ENCODE data around the gene FSIP1. TPM values are rescaled to one million over a fixed set of nuclear protein-coding genes. Genes with fewer than 3 reads are reported as not detected.

Gene FSIP1
- total RNA-seq, 1 donor from 2014 or later, result 0.41 TPM

- Mint-ChIP-seq H3K4me3 (ENCODE audit: unreplicated experiment) (no peak overlapping the region), H3K27me3 (ENCODE audit: unreplicated experiment) (no peaks in the 10 kb centered on the region), H3K27ac (ENCODE audit: unreplicated experiment) (no peak overlapping the region), H3K36me3 (ENCODE audit: low read depth, unreplicated experiment) (no peaks in the 10 kb centered on the region), H3K9me3 (ENCODE audit: unreplicated experiment) (no peaks in the 10 kb centered on the region), H3K4me1 (ENCODE audit: unreplicated experiment) (no peaks in the 10 kb centered on the region)
- TF ChIP-seq CTCF (IDR thresholded peaks at IDR 0.05; ENCODE audit: unreplicated experiment), result no peak
- no peak for DNase-seq (ENCODE audit: low spot score)
Observed at GRCh38 chr15:39808909-39809308, 26.3 kb upstream of the FSIP1 start.

- Mint-ChIP-seq H3K27me3 (ENCODE audit: unreplicated experiment) (no peaks in the 10 kb centered on the region), H3K4me1 (ENCODE audit: unreplicated experiment) (no peaks in the 10 kb centered on the region), H3K9me3 (ENCODE audit: unreplicated experiment) (no peaks in the 10 kb centered on the region), H3K27ac (ENCODE audit: unreplicated experiment) (no peak overlapping the region), H3K4me3 (ENCODE audit: unreplicated experiment) (no peak overlapping the region), H3K36me3 (ENCODE audit: low read depth, unreplicated experiment) (no peaks in the 10 kb centered on the region)
- TF ChIP-seq CTCF (IDR thresholded peaks at IDR 0.05; ENCODE audit: unreplicated experiment), result no peak
- DNase-seq (ENCODE audit: low spot score), result no peak
Observed at GRCh38 chr15:39807791-39808190, 25.1 kb upstream of the FSIP1 start.

GRCh38 chr15:39804026-39804425 is 21.4 kb upstream of the FSIP1 start:
- no peak overlapping the region for H3K4me3 Mint-ChIP-seq (ENCODE audit: unreplicated experiment)
- H3K27ac Mint-ChIP-seq (ENCODE audit: unreplicated experiment), result no peak overlapping the region
- H3K27me3 Mint-ChIP-seq (ENCODE audit: unreplicated experiment), result peaks cover 4% of the 10 kb centered on the region
- no peak for DNase-seq (ENCODE audit: low spot score)
- no peaks in the 10 kb centered on the region for H3K4me1 Mint-ChIP-seq (ENCODE audit: unreplicated experiment)
- no peak for TF ChIP-seq CTCF (IDR thresholded peaks at IDR 0.05; ENCODE audit: unreplicated experiment)
- H3K36me3 Mint-ChIP-seq (ENCODE audit: low read depth, unreplicated experiment), result no peaks in the 10 kb centered on the region
- no peaks in the 10 kb centered on the region for H3K9me3 Mint-ChIP-seq (ENCODE audit: unreplicated experiment)

- no peak overlapping the region for H3K4me3 Mint-ChIP-seq (ENCODE audit: unreplicated experiment)
- no peak overlapping the region for H3K27ac Mint-ChIP-seq (ENCODE audit: unreplicated experiment)
- H3K4me1 Mint-ChIP-seq (ENCODE audit: unreplicated experiment), result peaks cover 3% of the 10 kb centered on the region
- TF ChIP-seq CTCF (IDR thresholded peaks at IDR 0.05; ENCODE audit: unreplicated experiment), result no peak
- peaks cover 4% of the 10 kb centered on the region for H3K27me3 Mint-ChIP-seq (ENCODE audit: unreplicated experiment)
- no peaks in the 10 kb centered on the region for H3K36me3 Mint-ChIP-seq (ENCODE audit: low read depth, unreplicated experiment)
- no peak for DNase-seq (ENCODE audit: low spot score)
- H3K9me3 Mint-ChIP-seq (ENCODE audit: unreplicated experiment), result no peaks in the 10 kb centered on the region
Observed at GRCh38 chr15:39803016-39803415, 20.4 kb upstream of the FSIP1 start.

GRCh38 chr15:39801641-39802309 is 19.1 kb upstream of the FSIP1 start:
- Mint-ChIP-seq H3K36me3 (ENCODE audit: low read depth, unreplicated experiment) (no peaks in the 10 kb centered on the region), H3K4me1 (ENCODE audit: unreplicated experiment) (peaks cover 5% of the 10 kb centered on the region), H3K27me3 (ENCODE audit: unreplicated experiment) (peaks cover 4% of the 10 kb centered on the region), H3K9me3 (ENCODE audit: unreplicated experiment) (no peaks in the 10 kb centered on the region), H3K4me3 (ENCODE audit: unreplicated experiment) (no peak overlapping the region), H3K27ac (ENCODE audit: unreplicated experiment) (no peak overlapping the region)
- peak; percentile 46 for DNase-seq (ENCODE audit: low spot score)
- peak; percentile 66 for TF ChIP-seq CTCF (IDR thresholded peaks at IDR 0.05; ENCODE audit: unreplicated experiment)
